Astrocyte (in vitro differentiated cells and primary cell): ENCODE results near the gene FTO.

Source experiments
- CTCF ChIP-seq: IDR thresholded peaks from 2 replicates; pipeline ENCODE4 v1.5.1; 2011; ENCODE audit warnings: low read depth, mild to moderate bottlenecking, inconsistent platforms, low read length, moderate library complexity; ENCODE audit not compliant: insufficient read depth
- EZH2 ChIP-seq: IDR thresholded peaks from 2 replicates; pipeline ENCODE4 v1.6.1; 2012; ENCODE audit warnings: mild to moderate bottlenecking, low read length, inconsistent platforms; ENCODE audit not compliant: insufficient read depth

- no peak for TF ChIP-seq CTCF
- no peak for TF ChIP-seq EZH2
These were observed 25.8 kb upstream of the FTO start for GRCh38 chr16:53678155-53678554.
